SU-DHL-6 (cell line): Measurements from ENCODE around the gene RPS6KA5.

ENCODE experiments used
- EZH2phosphoT487 ChIP-seq: fragments of 200-600 bp; sonication (generic), shearing (Covaris generic); conservative IDR thresholded peaks from 2 replicates; pipeline ENCODE4 v1.6.1; 2018; ENCODE audit warnings: mild to moderate bottlenecking, antibody characterized with exemption, low read length, moderate library complexity, mixed read lengths
- TF ChIP-seq, protein P1 (sequence below): fragments of 200-600 bp; sonication (generic); IDR thresholded peaks from one replicate; pipeline ENCODE4 v1.5.1; 2017; ENCODE audit warnings: antibody characterized with exemption, mild to moderate bottlenecking, low read length, moderate library complexity; ENCODE audit not compliant: insufficient read depth, poor library complexity, severe bottlenecking

DNA sequence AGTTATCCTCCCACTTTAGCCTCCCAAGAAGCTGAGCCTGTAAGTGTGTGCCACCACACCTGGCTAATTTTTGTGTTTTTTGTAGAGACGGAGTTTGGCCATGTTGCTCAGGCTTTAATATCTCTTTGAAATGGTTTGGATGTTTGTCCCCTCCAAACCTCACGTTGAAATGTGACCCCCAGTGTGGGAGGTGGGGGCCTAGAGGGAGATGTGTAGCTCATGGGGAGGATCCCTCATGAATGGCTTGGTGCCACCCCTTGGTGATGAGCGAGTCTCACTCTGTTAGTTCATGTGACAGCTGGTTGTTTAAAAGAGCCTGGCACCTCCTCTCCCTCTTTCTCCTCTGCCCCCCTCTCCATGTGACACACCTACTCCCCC, 220.6 kb downstream of the RPS6KA5 start:
- TF ChIP-seq, protein P1, sequence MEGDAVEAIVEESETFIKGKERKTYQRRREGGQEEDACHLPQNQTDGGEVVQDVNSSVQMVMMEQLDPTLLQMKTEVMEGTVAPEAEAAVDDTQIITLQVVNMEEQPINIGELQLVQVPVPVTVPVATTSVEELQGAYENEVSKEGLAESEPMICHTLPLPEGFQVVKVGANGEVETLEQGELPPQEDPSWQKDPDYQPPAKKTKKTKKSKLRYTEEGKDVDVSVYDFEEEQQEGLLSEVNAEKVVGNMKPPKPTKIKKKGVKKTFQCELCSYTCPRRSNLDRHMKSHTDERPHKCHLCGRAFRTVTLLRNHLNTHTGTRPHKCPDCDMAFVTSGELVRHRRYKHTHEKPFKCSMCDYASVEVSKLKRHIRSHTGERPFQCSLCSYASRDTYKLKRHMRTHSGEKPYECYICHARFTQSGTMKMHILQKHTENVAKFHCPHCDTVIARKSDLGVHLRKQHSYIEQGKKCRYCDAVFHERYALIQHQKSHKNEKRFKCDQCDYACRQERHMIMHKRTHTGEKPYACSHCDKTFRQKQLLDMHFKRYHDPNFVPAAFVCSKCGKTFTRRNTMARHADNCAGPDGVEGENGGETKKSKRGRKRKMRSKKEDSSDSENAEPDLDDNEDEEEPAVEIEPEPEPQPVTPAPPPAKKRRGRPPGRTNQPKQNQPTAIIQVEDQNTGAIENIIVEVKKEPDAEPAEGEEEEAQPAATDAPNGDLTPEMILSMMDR = no peak
- no peak for TF ChIP-seq EZH2phosphoT487
